HG03097 (cell line): ENCODE results near the gene ABHD4.
"Not testable (repeated sequence)": the region's sequence is repeated elsewhere in the genome, so short reads cannot be mapped to it uniquely, and the experiment has no call there.

Experiments used
- ATAC-seq: cut with Tn5 transposase; IDR thresholded peaks from one replicate; pipeline ENCODE4 v1.9.1; 2021; ENCODE audit not compliant: unreplicated experiment, low FRiP score

The ABHD4 gene

DNA sequence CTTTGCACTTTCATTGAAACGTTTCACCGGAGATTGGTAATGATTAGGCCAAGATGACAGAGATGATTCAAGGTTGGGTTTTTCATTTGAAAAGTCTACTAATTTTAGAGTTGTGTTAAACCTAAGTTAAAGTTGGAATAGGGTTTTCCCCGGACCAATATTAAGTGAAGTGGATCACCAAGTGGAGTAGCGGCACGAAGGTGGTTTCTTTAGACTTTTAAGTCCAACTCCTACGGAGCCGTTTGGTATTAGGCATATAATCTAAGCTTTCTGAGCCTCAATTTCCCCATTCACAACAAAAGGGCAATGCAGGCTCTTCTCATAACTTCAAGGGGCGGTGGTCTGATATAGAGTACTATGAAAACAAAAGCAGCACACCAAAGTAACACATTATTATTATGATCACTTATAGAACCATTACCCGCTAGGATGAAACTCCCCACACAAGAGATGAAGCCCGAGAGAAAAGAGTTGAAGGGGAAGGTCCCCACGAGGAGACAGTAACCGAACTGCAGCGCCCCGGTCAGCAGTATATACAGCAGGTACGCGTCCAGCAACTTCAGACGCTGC, 9.5 kb upstream of the ABHD4 start:
- ATAC-seq: peak; percentile 1

DNA sequence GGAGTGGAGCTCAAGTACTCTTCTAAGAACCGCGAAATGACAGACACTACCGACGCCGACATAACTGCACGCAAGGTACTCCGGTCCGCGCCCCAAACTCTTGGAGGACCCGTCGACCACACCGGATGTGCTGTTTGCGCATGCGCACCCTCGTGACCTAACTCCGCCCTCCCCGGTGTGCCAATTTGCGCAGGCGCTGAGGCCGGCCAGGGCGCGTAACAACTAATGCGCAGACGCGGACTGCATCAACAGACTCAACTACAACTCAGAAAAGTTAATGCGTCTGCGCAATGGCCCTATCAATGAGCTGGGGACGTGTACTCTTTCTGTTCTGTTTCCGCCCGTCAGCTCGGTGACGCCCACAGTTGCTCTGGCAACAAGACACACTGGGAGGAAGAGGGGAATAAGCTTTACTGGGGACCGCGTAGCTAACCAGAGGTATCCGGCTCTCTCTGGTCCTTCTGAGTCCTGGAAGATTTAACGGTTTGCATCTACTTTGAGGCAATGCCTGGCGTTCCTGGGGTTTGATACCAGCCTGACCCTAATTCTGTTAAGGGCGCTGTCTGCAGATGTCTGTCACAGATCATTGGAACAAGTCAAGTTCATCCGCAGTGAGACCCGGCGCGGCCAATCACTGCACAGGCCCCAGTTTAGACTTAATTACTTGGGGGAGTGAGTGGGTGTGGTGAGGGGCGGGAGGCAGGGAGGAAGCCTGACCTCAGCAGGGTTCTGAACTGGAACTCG, 8.8 kb upstream of the ABHD4 start, which contains the start of gene DAD1:
TSS of gene DAD1 (minus strand) at position 129 of the 744 bp plus-strand sequence. CDS start at position 62, 67 bp downstream.
- ATAC-seq: peak; percentile 92

DNA sequence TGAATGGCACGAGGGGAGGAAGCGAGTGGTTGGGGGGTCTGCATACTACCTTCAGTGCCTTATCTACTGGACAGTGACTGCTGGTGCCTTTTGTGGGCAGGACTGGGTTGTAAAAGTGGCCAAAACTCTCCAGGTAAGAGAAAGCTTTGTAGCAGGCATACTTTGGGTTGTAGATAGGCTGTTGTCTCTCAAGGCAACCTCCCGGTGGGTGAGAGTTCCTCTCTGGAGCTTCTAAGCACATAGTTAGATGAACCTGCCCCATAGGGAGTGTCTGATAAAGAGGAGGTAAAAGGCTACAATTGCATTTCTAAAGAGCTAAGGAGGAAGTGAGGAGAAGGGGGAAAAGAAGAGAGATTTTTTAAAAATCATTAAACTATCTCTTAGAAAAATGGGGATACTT, 4.9 kb upstream of the ABHD4 start:
- ATAC-seq: no peak

DNA sequence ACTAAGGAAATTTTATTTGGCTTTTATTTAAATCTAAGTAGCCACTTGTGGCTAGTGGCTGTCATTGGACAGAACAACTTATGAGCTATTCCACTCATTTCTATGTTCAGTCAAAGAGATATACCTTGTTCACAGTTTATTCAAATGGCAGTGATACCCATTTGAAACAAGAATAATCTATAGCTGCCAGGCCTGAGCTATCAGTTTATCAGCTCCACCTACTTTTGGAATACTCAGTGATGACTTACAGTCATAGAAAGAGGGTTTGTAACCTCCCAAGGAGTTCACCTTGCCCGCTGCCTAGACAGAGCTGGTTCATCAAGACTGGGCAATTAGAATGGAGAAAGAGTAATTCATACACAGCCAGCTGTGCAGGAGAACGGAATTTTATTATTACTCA, 4.5 kb upstream of the ABHD4 start:
- no peak for ATAC-seq

DNA sequence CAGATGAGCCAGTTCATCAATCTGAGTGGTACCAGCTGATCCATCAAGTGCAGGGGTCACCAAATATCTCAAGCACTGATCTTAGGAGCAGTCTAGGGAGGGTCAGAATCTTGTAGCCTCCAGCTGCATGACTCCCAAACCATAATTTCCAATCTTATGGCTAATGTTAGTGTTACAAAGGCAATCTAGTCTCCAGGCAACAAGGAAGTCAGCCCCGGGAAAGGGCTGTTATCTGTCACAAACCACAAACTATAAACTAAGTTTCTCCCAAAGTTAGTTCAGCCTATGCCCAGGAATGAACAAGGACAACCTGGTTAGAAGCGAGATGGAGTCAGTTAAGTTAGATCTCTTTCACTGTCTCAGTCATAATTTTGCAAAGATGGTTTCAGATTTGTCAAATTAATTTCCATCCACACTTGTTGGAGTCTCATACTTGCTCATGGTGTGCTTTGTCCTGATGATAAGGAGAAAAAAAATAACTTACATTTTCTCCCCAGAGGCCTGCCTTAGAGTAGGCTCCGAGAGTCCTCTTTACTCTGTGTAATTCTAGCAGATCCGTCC, 3.9 kb upstream of the ABHD4 start:
- no peak for ATAC-seq

DNA sequence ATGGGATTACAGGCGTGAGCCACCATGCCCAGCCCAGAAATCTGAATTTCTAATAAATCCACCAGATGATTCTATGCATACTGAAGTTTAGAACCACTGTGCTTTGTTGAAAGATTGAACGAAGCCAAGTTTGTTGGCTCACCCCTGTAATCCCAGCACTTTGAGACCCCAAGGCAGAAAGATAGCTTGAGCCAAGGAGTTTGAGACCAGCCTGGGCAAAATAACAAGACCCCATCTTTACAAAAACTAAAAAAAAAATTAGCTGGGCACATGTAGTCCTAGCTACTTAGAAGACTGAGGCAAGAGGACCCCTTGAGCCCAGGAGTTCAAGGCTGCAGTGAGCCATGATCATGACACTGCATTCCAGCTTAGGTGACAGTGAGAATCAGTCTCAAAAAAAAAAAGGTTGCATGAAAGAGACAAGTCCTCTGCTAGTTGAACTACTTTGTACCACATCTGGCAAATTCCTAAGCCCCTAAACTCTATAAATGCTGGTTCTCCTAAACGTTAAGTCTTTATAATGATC, 1.7 kb upstream of the ABHD4 start:
- ATAC-seq: no peak

DNA sequence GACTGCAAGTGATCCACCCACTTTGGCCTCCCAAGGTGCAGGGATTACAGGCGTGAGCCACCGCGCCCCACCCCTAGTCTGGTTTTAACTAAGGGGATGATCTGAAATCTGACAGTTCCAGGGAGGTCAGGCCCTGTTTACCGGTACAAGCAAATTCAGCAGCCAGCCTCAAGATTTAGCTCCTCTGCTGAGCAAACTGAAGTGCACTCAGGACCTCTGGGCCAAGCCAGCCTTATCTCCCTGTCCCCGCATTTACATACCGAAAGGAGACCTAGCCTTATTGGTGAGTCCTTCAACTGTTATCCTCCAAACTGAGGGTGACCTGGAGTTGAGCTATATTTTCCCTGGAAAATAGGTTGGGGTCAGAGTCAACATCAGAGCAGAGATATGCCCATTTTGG, 835 bp upstream of the ABHD4 start:
- no peak for ATAC-seq

DNA sequence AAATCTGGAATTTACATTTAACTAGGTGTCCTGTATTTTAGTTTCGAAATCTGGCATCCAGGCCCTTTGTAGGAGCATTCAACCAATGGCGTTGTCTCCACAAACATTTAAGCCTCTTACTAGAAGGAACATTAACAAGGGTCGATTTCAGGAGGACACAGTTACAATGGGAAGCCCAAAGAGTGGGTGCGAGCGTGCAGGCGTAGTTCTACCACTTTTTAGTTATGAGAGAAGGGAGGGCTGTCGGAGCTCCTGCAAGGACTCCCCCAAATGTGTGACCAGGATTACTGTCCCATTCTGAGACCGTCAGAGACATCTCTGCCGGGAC, 365 bp upstream of the ABHD4 start:
- ATAC-seq: no peak

DNA sequence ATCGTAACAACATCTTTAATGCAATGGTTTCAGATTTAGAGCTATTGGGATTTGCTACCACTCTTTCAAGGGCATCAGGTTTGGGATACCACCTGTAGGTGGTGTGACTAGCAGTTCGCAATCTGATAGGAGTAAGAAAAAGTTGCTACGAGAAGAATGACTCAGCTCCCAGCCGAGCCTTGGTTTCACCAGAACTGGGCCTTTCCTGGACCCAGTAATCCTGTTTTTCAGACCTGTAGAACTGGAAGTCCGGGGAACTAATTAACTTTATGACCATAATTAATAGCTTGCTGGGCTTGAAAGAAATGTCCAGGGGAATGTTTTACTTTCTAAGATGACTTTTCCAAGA, 770 bp downstream of the ABHD4 start:
- no peak for ATAC-seq

DNA sequence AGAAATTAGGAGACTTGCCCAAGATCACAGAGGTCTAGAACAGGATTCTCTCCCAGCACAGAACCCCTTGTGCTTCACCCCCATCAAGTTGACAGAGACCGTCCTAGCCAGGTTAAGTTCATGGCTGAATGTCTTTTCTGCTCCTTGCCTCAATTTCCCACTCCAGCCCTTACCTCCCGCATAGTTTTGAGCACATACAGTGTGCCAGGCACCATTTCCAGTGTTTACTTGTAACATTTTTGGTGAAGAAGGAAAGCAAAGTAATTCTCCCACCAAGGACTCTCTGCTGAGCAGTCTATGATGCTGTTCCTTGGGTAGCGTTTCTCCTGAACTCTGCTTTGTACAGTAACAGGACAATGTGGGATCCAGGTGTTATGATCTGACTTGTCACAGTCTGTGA, 1.2 kb downstream of the ABHD4 start:
- no peak for ATAC-seq

DNA sequence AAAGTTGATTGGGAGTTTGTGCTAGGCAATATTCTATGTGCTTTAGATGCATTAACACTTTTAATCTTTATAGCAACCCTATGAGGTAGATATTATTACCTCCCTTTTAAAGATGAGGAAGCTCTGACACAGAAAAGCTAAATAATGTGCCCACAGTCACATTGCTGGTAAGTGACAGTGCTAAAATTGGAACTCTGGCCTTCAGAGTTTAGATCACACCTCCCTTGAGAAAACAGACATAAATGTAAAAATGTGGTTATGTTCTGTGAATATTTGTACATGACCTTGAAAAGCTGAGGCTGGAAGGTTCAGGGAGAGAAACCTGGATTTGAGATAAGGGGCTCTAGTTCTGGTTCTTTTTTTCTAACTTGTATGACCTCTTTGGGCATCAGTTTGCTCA, 1.9 kb downstream of the ABHD4 start:
- ATAC-seq: no peak

DNA sequence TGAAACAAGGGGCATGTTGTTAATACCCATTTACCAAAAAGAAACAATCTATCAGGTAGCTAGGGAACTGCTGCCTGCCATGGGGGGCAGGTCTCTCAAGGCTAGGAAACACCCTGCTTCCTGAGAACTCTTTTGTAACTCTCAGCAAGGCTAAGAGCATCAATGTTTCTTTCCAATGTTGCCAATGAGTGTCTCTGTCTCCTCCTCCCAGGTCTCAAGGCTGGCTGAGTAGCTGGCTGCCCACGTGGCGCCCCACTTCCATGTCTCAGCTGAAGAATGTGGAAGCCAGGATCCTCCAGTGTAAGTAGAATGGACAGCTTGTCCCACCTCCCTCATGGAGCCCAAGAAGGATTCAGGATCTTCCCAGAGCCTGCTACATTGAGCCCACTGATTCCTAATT, 3.4 kb downstream of the ABHD4 start:
- ATAC-seq: no peak

DNA sequence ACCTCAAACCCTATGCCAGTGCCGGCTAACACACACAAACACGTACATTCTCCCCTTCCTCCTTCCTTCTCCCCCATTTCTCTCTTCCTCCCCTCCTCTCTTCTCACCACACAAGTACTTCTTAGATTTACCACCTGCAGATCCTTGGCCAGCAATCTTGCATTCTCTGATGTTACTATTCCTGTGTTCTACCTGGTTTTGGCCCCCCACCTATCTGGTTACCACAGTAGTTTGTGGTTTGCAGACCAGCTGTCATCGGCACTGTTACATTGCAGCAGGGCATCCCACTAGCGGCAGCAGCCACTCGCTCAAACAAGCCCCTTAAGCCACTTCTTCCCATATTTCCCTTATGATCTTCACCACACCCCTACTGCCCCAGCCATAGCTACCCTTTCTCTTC, 3.9 kb downstream of the ABHD4 start:
- ATAC-seq: no peak

DNA sequence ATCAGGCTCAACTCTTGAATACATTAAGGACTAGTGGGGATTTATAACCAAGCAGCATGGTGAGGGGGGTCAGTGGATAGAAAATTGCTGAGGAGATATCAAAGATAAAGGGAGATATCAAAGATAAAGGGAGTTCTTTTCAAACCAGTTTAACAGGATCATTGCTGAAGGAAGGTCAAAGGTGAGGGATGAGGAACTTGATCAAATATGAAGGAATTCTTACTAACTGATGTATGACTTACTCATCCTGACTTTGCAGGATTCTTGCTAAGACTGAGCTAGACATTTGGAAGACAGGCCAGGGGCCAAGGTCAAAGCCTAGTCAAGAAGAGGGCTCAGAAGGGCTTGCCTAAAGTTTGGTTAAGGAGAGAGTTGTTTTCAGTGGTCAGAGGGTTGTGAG, 4.8 kb downstream of the ABHD4 start:
- ATAC-seq: no peak

DNA sequence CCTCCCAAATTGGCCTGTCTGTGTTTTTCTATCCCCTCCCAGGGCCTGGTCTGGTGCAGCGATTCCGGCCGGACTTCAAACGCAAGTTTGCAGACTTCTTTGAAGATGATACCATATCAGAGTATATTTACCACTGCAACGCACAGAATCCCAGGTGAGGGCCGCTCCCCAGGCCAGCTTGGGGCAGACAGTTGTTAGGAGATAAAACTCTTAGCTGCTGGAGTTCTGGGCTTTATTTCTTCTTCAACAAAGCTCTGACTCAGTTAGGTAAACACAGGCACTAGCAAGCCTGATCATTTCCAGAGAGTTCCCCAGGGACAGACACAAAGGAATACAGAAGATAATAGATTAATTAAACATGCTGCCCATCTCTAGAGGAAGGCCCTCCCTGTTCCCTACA, 8.3 kb downstream of the ABHD4 start:
- ATAC-seq: no peak

DNA sequence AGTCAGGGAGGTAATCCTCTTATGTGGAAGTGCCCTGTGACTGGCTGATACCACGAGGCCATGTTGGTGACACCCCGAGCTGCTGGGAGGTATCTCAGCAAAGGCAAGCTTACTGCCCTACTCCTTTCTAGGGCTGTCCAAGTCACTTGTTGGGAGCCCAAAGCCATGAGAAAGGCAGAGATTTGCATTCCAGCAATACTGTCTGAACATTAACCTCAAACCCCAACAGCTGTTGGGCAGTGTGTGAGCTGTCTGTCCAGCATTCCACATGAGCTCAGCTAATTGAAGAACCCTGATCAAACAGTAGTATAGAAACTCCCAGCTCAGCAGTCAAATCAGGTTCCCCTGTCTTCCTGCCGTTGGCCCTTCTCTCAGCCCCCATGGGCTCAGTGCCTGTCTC, 9.2 kb downstream of the ABHD4 start:
- no peak for ATAC-seq

DNA sequence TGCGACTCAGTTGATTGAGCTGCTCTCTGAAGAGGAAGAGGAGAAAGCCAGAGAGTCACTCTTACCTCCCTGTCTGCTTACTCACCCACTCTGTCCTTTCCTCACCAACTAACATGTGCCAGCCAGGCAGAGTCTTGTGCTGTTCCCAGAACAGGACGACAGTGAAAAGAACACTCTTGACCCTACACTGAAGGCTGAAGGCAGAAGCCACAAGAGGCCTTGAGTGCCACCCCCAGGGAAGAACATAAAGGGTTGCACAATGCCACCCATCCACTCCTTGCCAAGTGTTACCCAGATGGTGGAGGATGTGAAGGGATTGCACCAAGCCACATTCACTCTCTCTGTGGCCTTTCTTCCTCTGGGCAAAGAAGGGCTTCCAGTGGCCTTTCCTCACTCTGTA, 12.8 kb downstream of the ABHD4 start:
- ATAC-seq: no peak

DNA sequence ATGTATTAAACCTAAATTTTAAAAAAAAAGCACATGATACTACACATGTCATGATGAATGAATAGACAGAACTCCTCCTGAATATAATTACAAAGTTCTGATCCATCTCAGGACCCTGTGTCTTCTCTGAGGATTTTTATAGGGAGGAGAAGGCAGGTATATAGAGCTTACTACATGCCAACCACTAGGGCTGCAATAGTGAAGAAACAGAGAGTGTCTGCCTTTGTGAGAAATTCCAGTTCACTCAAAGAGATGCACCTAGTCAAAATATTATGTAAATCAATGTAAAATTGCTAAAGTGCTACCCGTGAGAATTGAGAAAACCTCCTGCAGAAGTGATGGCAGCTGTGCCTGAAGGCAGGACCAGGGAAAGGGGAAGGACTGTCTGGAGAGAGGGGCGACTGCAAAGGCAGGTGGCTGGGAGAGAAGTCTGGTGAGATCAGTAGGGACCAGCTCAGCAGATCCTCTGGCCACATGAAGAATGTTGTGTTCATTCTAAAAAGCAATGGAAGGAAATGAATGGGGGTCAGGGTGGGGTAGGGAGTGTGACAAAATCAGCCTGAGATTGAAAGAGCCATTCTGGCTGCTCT, 15.1 kb downstream of the ABHD4 start:
- ATAC-seq: no peak

DNA sequence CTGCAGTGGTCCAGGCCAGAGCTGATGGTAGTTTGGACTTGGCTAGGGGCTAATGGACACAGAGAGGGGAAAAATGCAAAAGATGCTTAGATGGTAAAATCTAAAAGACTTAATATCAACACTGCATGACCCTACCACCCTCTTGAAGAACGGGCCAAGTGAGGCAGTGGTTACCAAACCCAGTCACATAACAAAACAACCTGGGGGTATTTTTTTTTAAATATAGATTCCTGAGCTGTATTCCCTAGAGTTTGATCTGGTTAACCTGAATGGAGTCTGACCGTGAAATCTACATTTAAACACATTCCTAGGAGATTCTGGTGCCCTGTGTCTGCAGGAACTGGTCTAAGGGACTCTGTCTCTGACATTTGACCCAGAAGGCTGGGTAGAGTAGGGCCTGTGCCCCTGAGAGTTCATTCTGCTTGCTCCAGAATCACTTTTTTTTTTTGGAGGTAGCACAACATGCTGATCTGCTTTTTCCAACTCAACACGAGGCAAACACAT, 15.7 kb downstream of the ABHD4 start:
- ATAC-seq: no peak

DNA sequence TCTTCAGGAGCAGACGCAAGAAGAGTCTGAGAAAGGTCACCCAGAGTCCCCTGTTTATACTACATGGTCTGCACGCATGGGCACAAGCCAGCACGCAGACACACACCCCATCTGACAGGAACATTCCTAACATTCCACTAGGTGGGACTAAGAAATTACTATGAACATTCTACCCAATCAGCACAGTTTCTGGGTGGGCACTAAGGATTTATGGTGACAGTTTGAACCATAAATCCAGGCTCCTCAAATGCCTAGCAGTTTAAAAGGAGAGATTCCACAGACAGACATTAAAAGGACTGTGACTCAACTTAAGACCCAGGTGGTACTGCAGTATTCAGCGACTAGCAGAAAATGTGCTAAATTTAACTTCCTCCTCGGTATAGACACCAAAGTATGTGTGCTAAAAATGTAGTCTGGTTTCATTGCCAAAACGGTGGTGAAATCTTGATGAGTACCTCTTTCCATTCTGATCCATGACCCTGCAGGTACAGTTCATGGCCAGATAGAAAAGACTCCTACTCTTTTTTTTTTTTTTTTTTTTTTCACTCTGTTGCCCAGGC, 16.2 kb downstream of the ABHD4 start:
- ATAC-seq: no peak

DNA sequence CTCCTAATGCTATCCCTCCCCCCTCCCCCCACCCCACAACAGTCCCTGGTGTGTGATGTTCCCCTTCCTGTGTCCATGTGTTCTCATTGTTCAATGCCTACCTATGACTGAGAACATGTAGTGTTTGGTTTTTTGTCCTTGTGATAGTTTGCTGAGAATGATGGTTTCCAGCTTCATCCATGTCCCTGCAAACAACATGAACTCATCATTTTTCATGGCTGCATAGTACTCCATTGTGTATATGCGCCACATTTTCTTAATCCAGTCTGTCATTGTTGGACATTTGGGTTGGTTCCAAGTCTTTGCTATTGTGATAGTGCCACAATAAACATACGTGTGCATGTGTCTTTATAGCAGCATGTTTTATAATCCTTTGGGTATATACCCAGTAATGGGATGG, 17.7 kb downstream of the ABHD4 start:
- ATAC-seq: not testable (repeated sequence)
